ENCODE results near the gene MAGOHB.
A peak's percentile ranks its signal among the peaks of the same experiment; 100 is the strongest.

MAGOHB gene

GRCh38 chr12:10557766-10558165 is 55.6 kb downstream of the MAGOHB start:
- no peaks in the 10 kb centered on the region for H3K36me3 ChIP-seq (replicated peaks in 1 of 2; ENCODE audit: control insufficient read depth in 2 of 2, insufficient read depth in 2 of 2, low read length in 2 of 2)
- H2BK120ac ChIP-seq (ENCODE audit: low read depth, low read length), result no peak overlapping the region
- no peak overlapping the region for H2AK5ac ChIP-seq (ENCODE audit: low read depth, low read length)
- no peak overlapping the region for H3K4me3 ChIP-seq (ENCODE audit: low read length in 2 of 2)
- no peak for DNase-seq (ENCODE audit: low spot score)
- H3K9ac ChIP-seq (ENCODE audit: low read depth, low read length, poor library complexity), result no peak overlapping the region
- H4K8ac ChIP-seq (ENCODE audit: low read depth, low read length), result no peak overlapping the region
- H2BK12ac ChIP-seq (ENCODE audit: low read length), result no peak overlapping the region
- no peaks in the 10 kb centered on the region for H3K27me3 ChIP-seq (ENCODE audit: control insufficient read depth in 3 of 3, insufficient read depth in 3 of 3, low read depth in 1 of 3, low read length in 3 of 3)
- no peaks in the 10 kb centered on the region for H3K79me1 ChIP-seq (ENCODE audit: low read depth, low read length)
- no peak overlapping the region for H2BK5ac ChIP-seq (ENCODE audit: low read length)
- no peak overlapping the region for H3K14ac ChIP-seq (ENCODE audit: low read length)
- H2AFZ ChIP-seq (ENCODE audit: low read length), result no peak overlapping the region
- no peak overlapping the region for H3K18ac ChIP-seq (ENCODE audit: low read length)
- no peaks in the 10 kb centered on the region for H3K9me3 ChIP-seq (replicated peaks in 1 of 2; ENCODE audit: control insufficient read depth in 2 of 2, insufficient read depth in 1 of 2, low read depth in 1 of 2, low read length in 2 of 2)
- H3K4ac ChIP-seq (ENCODE audit: low read length), result no peak overlapping the region
- no peak overlapping the region for H4K91ac ChIP-seq (ENCODE audit: low read depth, low read length, poor library complexity)
- no peak overlapping the region for H3K27ac ChIP-seq (replicated peaks; ENCODE audit: low read length)
- no peak overlapping the region for H2BK15ac ChIP-seq (ENCODE audit: low read length)
- H3K4me2 ChIP-seq (ENCODE audit: insufficient read depth, low read length, poor library complexity, severe bottlenecking), result no peak overlapping the region
- H3K23ac ChIP-seq (ENCODE audit: low read depth, low read length, poor library complexity), result no peak overlapping the region
- WGBS, 2 donors (ENCODE audit: extremely low coverage in 2 of 2, insufficient read length in 2 of 2, insufficient replicate concordance in 1 of 2), result no CpG with 5 or more reads among the region's 2 CpGs
- peaks cover 0 to 7% of the 10 kb centered on the region in 2 donors for H3K4me1 ChIP-seq (ENCODE audit: control insufficient read depth in 2 of 2, insufficient read depth in 1 of 2, low read depth in 1 of 2, low read length in 2 of 2)

- H3K23ac ChIP-seq (ENCODE audit: low read depth, low read length, poor library complexity), result no peak overlapping the region
- H4K8ac ChIP-seq (ENCODE audit: low read depth, low read length), result no peak overlapping the region
- no peak overlapping the region for H4K91ac ChIP-seq (ENCODE audit: low read depth, low read length, poor library complexity)
- H3K18ac ChIP-seq (ENCODE audit: low read length), result no peak overlapping the region
- no peak overlapping the region for H2AFZ ChIP-seq (ENCODE audit: low read length)
- H3K27me3 ChIP-seq (ENCODE audit: control insufficient read depth in 3 of 3, insufficient read depth in 3 of 3, low read depth in 1 of 3, low read length in 3 of 3), result no peaks in the 10 kb centered on the region
- H3K9ac ChIP-seq (ENCODE audit: low read depth, low read length, poor library complexity), result no peak overlapping the region
- no peak overlapping the region for H3K4ac ChIP-seq (ENCODE audit: low read length)
- no peak overlapping the region for H2BK12ac ChIP-seq (ENCODE audit: low read length)
- peaks cover 0 to 7% of the 10 kb centered on the region in 2 donors for H3K4me1 ChIP-seq (ENCODE audit: control insufficient read depth in 2 of 2, insufficient read depth in 1 of 2, low read depth in 1 of 2, low read length in 2 of 2)
- no peak overlapping the region for H3K14ac ChIP-seq (ENCODE audit: low read length)
- no peaks in the 10 kb centered on the region for H3K79me1 ChIP-seq (ENCODE audit: low read depth, low read length)
- no peak overlapping the region for H3K4me2 ChIP-seq (ENCODE audit: insufficient read depth, low read length, poor library complexity, severe bottlenecking)
- DNase-seq (ENCODE audit: low spot score), result no peak
- WGBS, 2 donors (ENCODE audit: extremely low coverage in 2 of 2, insufficient read length in 2 of 2, insufficient replicate concordance in 1 of 2), result no CpG with 5 or more reads among the region's 6 CpGs
- no peaks in the 10 kb centered on the region for H3K36me3 ChIP-seq (replicated peaks in 1 of 2; ENCODE audit: control insufficient read depth in 2 of 2, insufficient read depth in 2 of 2, low read length in 2 of 2)
- H2BK15ac ChIP-seq (ENCODE audit: low read length), result no peak overlapping the region
- no peaks in the 10 kb centered on the region for H3K9me3 ChIP-seq (replicated peaks in 1 of 2; ENCODE audit: control insufficient read depth in 2 of 2, insufficient read depth in 1 of 2, low read depth in 1 of 2, low read length in 2 of 2)
- H2AK5ac ChIP-seq (ENCODE audit: low read depth, low read length), result no peak overlapping the region
- no peak overlapping the region for H2BK5ac ChIP-seq (ENCODE audit: low read length)
- H3K4me3 ChIP-seq (ENCODE audit: low read length in 2 of 2), result no peak overlapping the region
- H2BK120ac ChIP-seq (ENCODE audit: low read depth, low read length), result no peak overlapping the region
- no peak overlapping the region for H3K27ac ChIP-seq (replicated peaks; ENCODE audit: low read length)
Measured at GRCh38 chr12:10557329-10557728, 56.1 kb downstream of the MAGOHB start.

GRCh38 chr12:10554756-10555481 is 58.5 kb downstream of the MAGOHB start:
- H2BK120ac ChIP-seq (ENCODE audit: low read depth, low read length), result no peak overlapping the region
- H3K4me3 ChIP-seq (ENCODE audit: low read length in 2 of 2), result no peak overlapping the region
- H3K23ac ChIP-seq (ENCODE audit: low read depth, low read length, poor library complexity), result no peak overlapping the region
- no peaks in the 10 kb centered on the region for H3K79me1 ChIP-seq (ENCODE audit: low read depth, low read length)
- no peak overlapping the region for H3K4me2 ChIP-seq (ENCODE audit: insufficient read depth, low read length, poor library complexity, severe bottlenecking)
- H4K91ac ChIP-seq (ENCODE audit: low read depth, low read length, poor library complexity), result no peak overlapping the region
- no peaks in the 10 kb centered on the region for H3K27me3 ChIP-seq (ENCODE audit: control insufficient read depth in 3 of 3, insufficient read depth in 3 of 3, low read depth in 1 of 3, low read length in 3 of 3)
- no peak overlapping the region for H3K4ac ChIP-seq (ENCODE audit: low read length)
- no peak overlapping the region for H3K27ac ChIP-seq (replicated peaks; ENCODE audit: low read length)
- no peak overlapping the region for H4K8ac ChIP-seq (ENCODE audit: low read depth, low read length)
- no peak overlapping the region for H3K9ac ChIP-seq (ENCODE audit: low read depth, low read length, poor library complexity)
- H2BK12ac ChIP-seq (ENCODE audit: low read length), result no peak overlapping the region
- H2AK5ac ChIP-seq (ENCODE audit: low read depth, low read length), result no peak overlapping the region
- H3K14ac ChIP-seq (ENCODE audit: low read length), result no peak overlapping the region
- H3K36me3 ChIP-seq (replicated peaks in 1 of 2; ENCODE audit: control insufficient read depth in 2 of 2, insufficient read depth in 2 of 2, low read length in 2 of 2), result no peaks in the 10 kb centered on the region
- peak overlapping the region; percentile 62 for H2AFZ ChIP-seq (ENCODE audit: low read length)
- DNase-seq (ENCODE audit: low spot score), result no peak
- no peak overlapping the region for H2BK15ac ChIP-seq (ENCODE audit: low read length)
- no peak overlapping the region for H2BK5ac ChIP-seq (ENCODE audit: low read length)
- H3K18ac ChIP-seq (ENCODE audit: low read length), result no peak overlapping the region
- peaks cover 0 to 3% of the 10 kb centered on the region in 2 donors for H3K9me3 ChIP-seq (replicated peaks in 1 of 2; ENCODE audit: control insufficient read depth in 2 of 2, insufficient read depth in 1 of 2, low read depth in 1 of 2, low read length in 2 of 2)
- no CpG with 5 or more reads among the region's 7 CpGs for WGBS, 2 donors (ENCODE audit: extremely low coverage in 2 of 2, insufficient read length in 2 of 2, insufficient replicate concordance in 1 of 2)
- peaks cover 0 to 7% of the 10 kb centered on the region in 2 donors for H3K4me1 ChIP-seq (ENCODE audit: control insufficient read depth in 2 of 2, insufficient read depth in 1 of 2, low read depth in 1 of 2, low read length in 2 of 2)

GRCh38 chr12:10554228-10554755 is 59.1 kb downstream of the MAGOHB start:
- Histone ChIP-seq H2BK12ac (ENCODE audit: low read length) (no peak overlapping the region), H2AK5ac (ENCODE audit: low read depth, low read length) (no peak overlapping the region), H3K4ac (ENCODE audit: low read length) (no peak overlapping the region), H3K36me3 (replicated peaks in 1 of 2; ENCODE audit: control insufficient read depth in 2 of 2, insufficient read depth in 2 of 2, low read length in 2 of 2) (no peaks in the 10 kb centered on the region), H2BK15ac (ENCODE audit: low read length) (no peak overlapping the region), H3K23ac (ENCODE audit: low read depth, low read length, poor library complexity) (no peak overlapping the region), H4K91ac (ENCODE audit: low read depth, low read length, poor library complexity) (no peak overlapping the region), H3K4me1 (ENCODE audit: control insufficient read depth in 2 of 2, insufficient read depth in 1 of 2, low read depth in 1 of 2, low read length in 2 of 2) (peaks cover 0 to 7% of the 10 kb centered on the region in 2 donors), H3K9ac (ENCODE audit: low read depth, low read length, poor library complexity) (no peak overlapping the region), H3K79me1 (ENCODE audit: low read depth, low read length) (no peaks in the 10 kb centered on the region), H3K4me2 (ENCODE audit: insufficient read depth, low read length, poor library complexity, severe bottlenecking) (no peak overlapping the region), H2BK120ac (ENCODE audit: low read depth, low read length) (no peak overlapping the region), H3K14ac (ENCODE audit: low read length) (no peak overlapping the region), H3K4me3 (ENCODE audit: low read length in 2 of 2) (no peak overlapping the region), H3K18ac (ENCODE audit: low read length) (no peak overlapping the region), H2BK5ac (ENCODE audit: low read length) (no peak overlapping the region), H3K9me3 (replicated peaks in 1 of 2; ENCODE audit: control insufficient read depth in 2 of 2, insufficient read depth in 1 of 2, low read depth in 1 of 2, low read length in 2 of 2) (peaks cover 0 to 3% of the 10 kb centered on the region in 2 donors), H2AFZ (ENCODE audit: low read length) (peak overlapping the region; percentile 62), H3K27me3 (ENCODE audit: control insufficient read depth in 3 of 3, insufficient read depth in 3 of 3, low read depth in 1 of 3, low read length in 3 of 3) (no peaks in the 10 kb centered on the region), H4K8ac (ENCODE audit: low read depth, low read length) (no peak overlapping the region), H3K27ac (replicated peaks; ENCODE audit: low read length) (no peak overlapping the region)
- WGBS, 2 donors (ENCODE audit: extremely low coverage in 2 of 2, insufficient read length in 2 of 2, insufficient replicate concordance in 1 of 2), result no CpG with 5 or more reads among the region's 6 CpGs
- no peak for DNase-seq (ENCODE audit: low spot score)

Data from neuronal stem cell (in vitro differentiated cells).